ENCODE data around the gene GCSAM.

GCSAM gene

GRCh38 chr3:112109322-112109721 is 23.7 kb downstream of the GCSAM start:
- DNase-seq (ENCODE audit: low read depth), result no peak
- TF ChIP-seq CTCF (IDR thresholded peaks at IDR 0.05; ENCODE audit: insufficient read depth, low read depth, low read length, missing control alignments), result no peak
- no peak overlapping the region for H3K4me3 ChIP-seq (ENCODE audit: low read depth, low read length)

- no peak for TF ChIP-seq CTCF (IDR thresholded peaks at IDR 0.05; ENCODE audit: insufficient read depth, low read depth, low read length, missing control alignments)
- DNase-seq (ENCODE audit: low read depth), result no peak
- H3K4me3 ChIP-seq (ENCODE audit: low read depth, low read length), result no peak overlapping the region
These were observed 28.3 kb downstream of the GCSAM start for GRCh38 chr3:112104774-112105173.

- no peak for DNase-seq (ENCODE audit: low read depth)
- no peak overlapping the region for H3K4me3 ChIP-seq (ENCODE audit: low read depth, low read length)
These were observed 31.1 kb downstream of the GCSAM start for GRCh38 chr3:112101916-112102315.

GRCh38 chr3:112097378-112097777 is 35.7 kb downstream of the GCSAM start:
- TF ChIP-seq CTCF (IDR thresholded peaks at IDR 0.05; ENCODE audit: insufficient read depth, low read depth, low read length, missing control alignments), result no peak
- peak; percentile 49 for DNase-seq (ENCODE audit: low read depth)
- H3K4me3 ChIP-seq (ENCODE audit: low read depth, low read length), result no peak overlapping the region

More at GRCh38 chr3:112101916-112102315, 31.1 kb downstream of the GCSAM start:
- TF ChIP-seq CTCF (IDR thresholded peaks at IDR 0.05; ENCODE audit: insufficient read depth, low read depth, low read length, missing control alignments), result no peak

- DNase-seq (ENCODE audit: low read depth), result no peak
- TF ChIP-seq CTCF (IDR thresholded peaks at IDR 0.05; ENCODE audit: insufficient read depth, low read depth, low read length, missing control alignments), result no peak
- H3K4me3 ChIP-seq (ENCODE audit: low read depth, low read length), result no peak overlapping the region
These were observed 36.9 kb downstream of the GCSAM start for GRCh38 chr3:112096176-112096575.

GRCh38 chr3:112095731-112096130 is 37.3 kb downstream of the GCSAM start:
- no peak for TF ChIP-seq CTCF (IDR thresholded peaks at IDR 0.05; ENCODE audit: insufficient read depth, low read depth, low read length, missing control alignments)
- no peak overlapping the region for H3K4me3 ChIP-seq (ENCODE audit: low read depth, low read length)
- DNase-seq (ENCODE audit: low read depth), result no peak

GRCh38 chr3:112093180-112093522 is 39.9 kb downstream of the GCSAM start:
- no peak for TF ChIP-seq CTCF (IDR thresholded peaks at IDR 0.05; ENCODE audit: insufficient read depth, low read depth, low read length, missing control alignments)
- no peak overlapping the region for H3K4me3 ChIP-seq (ENCODE audit: low read depth, low read length)
- no peak for DNase-seq (ENCODE audit: low read depth)

Measured in GM12865 (cell line).